CD14-positive monocyte (primary cell): Measurements from ENCODE around the gene CSMD2. TPM values are rescaled to one million over a fixed set of nuclear protein-coding genes. Genes with fewer than 3 reads are reported as not detected.

Experiments used
- DNase-seq, 3 donors: peaks; one replicate each; pipeline ENCODE4 v3.0.0-alpha.2; 2011 to 2022
- H2AFZ ChIP-seq: 2 replicates; pipeline ENCODE4 v1.6.0; 2012; ENCODE audit warnings: mild to moderate bottlenecking, low read depth, low read length, inconsistent platforms; ENCODE audit not compliant: insufficient read depth, poor library complexity, severe bottlenecking
- H3K27ac ChIP-seq, 2 donors: 1 replicate in 1 of 2; 2 replicates in 1 of 2; pipeline ENCODE4 v1.5.1; 2012 to 2013; ENCODE audit warnings: low read length in 2 of 2, control low read depth in 1 of 2, inconsistent platforms in 1 of 2, low read depth in 1 of 2, mild to moderate bottlenecking in 1 of 2
- H3K27me3 ChIP-seq, 2 donors: one replicate each; pipeline versions ENCODE4 v1.6.0 to v1.6.1; 2011 to 2013; ENCODE audit warnings: low read length in 2 of 2; ENCODE audit not compliant: control insufficient read depth in 2 of 2, insufficient read depth in 2 of 2
- H3K36me3 ChIP-seq, 2 donors: replicated peaks in 1 of 2; 1 replicate in 1 of 2; 2 replicates in 1 of 2; pipeline versions ENCODE4 v1.5.1 to v1.6.1; 2012 to 2013; ENCODE audit warnings: low read length in 2 of 2, control low read depth in 1 of 2, inconsistent platforms in 1 of 2, mild to moderate bottlenecking in 1 of 2; ENCODE audit not compliant: insufficient read depth in 2 of 2, control insufficient read depth in 1 of 2
- H3K4me1 ChIP-seq, 2 donors: 1 replicate in 1 of 2; 2 replicates in 1 of 2; pipeline versions ENCODE4 v1.5.1 to v1.6.1; 2012 to 2013; ENCODE audit warnings: low read length in 2 of 2, control low read depth in 1 of 2, inconsistent platforms in 1 of 2, mild to moderate bottlenecking in 1 of 2, moderate library complexity in 1 of 2; ENCODE audit not compliant: insufficient read depth in 2 of 2, control insufficient read depth in 1 of 2
- H3K4me2 ChIP-seq: replicated peaks from 2 replicates; pipeline ENCODE3; 2012; ENCODE audit warnings: low read length, moderate library complexity, mild to moderate bottlenecking; ENCODE audit not compliant: poor library complexity, severe bottlenecking; ENCODE audit errors: extremely low read depth
- H3K4me3 ChIP-seq, 3 experiments: fragments of 200-600 bp in 1 of 3; sonication (generic) in 1 of 3; replicated peaks in 1 of 3; 1 replicate in 2 of 3; 2 replicates in 1 of 3; pipeline ENCODE4 v1.5.1; 2011 to 2013; ENCODE audit warnings: low read length in 3 of 3, mild to moderate bottlenecking in 3 of 3, control low read depth in 2 of 3, low read depth in 2 of 3, inconsistent platforms in 1 of 3, moderate library complexity in 1 of 3
- H3K79me2 ChIP-seq: 2 replicates; pipeline ENCODE4 v1.6.0; 2012; ENCODE audit warnings: mild to moderate bottlenecking, control low read depth, inconsistent platforms, low read length, moderate library complexity; ENCODE audit not compliant: insufficient read depth
- H3K9ac ChIP-seq: 2 replicates; pipeline ENCODE4 v1.6.0; 2017; ENCODE audit warnings: low read length, mild to moderate bottlenecking; ENCODE audit not compliant: insufficient read depth, poor library complexity, severe bottlenecking
- H3K9me3 ChIP-seq, 2 donors: replicated peaks in 1 of 2; 1 replicate in 1 of 2; 2 replicates in 1 of 2; pipeline versions ENCODE4 v1.5.1 to v1.6.1; 2012 to 2013; ENCODE audit warnings: low read length in 2 of 2, control low read depth in 1 of 2; ENCODE audit not compliant: control insufficient read depth in 1 of 2, insufficient read depth in 1 of 2
- H4K20me1 ChIP-seq: 2 replicates; pipeline ENCODE4 v1.6.0; 2012; ENCODE audit warnings: mild to moderate bottlenecking, low read length, control low read depth, moderate library complexity; ENCODE audit not compliant: insufficient read depth
- H3K27ac Mint-ChIP-seq, 7 donors: one replicate each; pipeline ENCODE4 v1.8.0; 2020; ENCODE audit warnings: mild to moderate bottlenecking in 7 of 7, mixed read lengths in 7 of 7, moderate library complexity in 6 of 7, inconsistent platforms in 2 of 7
- H3K27me3 Mint-ChIP-seq, 3 donors: one replicate each; pipeline ENCODE4 v1.8.0; 2021 to 2022; ENCODE audit warnings: low read depth in 3 of 3, mild to moderate bottlenecking in 3 of 3, mixed read lengths in 3 of 3, moderate library complexity in 3 of 3, inconsistent platforms in 1 of 3
- H3K36me3 Mint-ChIP-seq, 2 donors: one replicate each; pipeline ENCODE4 v1.8.0; 2020; ENCODE audit warnings: mixed read lengths in 2 of 2, inconsistent platforms in 1 of 2, mild to moderate bottlenecking in 1 of 2
- H3K4me1 Mint-ChIP-seq: one replicate; pipeline ENCODE4 v1.8.0; 2020; ENCODE audit warnings: mild to moderate bottlenecking, mixed read lengths
- H3K4me3 Mint-ChIP-seq, 2 donors: one replicate each; pipeline ENCODE4 v1.8.0; 2020; ENCODE audit warnings: mild to moderate bottlenecking in 2 of 2, mixed read lengths in 2 of 2, moderate library complexity in 1 of 2
- H3K9me3 Mint-ChIP-seq, 7 donors: one replicate each; pipeline ENCODE4 v1.8.0; 2020 to 2022; ENCODE audit warnings: mixed read lengths in 7 of 7, mild to moderate bottlenecking in 6 of 7, moderate library complexity in 6 of 7, inconsistent platforms in 2 of 7
- CTCF ChIP-seq: fragments of 200-600 bp; IDR thresholded peaks from one replicate; pipeline ENCODE4 v1.8.0; 2022; ENCODE audit warnings: antibody characterized with exemption, mild to moderate bottlenecking
- WGBS: methylation state at CpG from one replicate; pipeline ENCODE4 v1.1.5; 2013; ENCODE audit warnings: missing lambda C conversion rate; ENCODE audit not compliant: insufficient coverage; 5-methylcytosine and 5-hydroxymethylcytosine counted together
- intact Hi-C, 2 donors: fragments of 100-400 bp; cut with micrococcal nuclease; formaldehyde crosslinking; loops; one replicate each; pipeline versions ENCODE4 v1.15.0 to v1.15.1; 2023
- polyA plus RNA-seq, 3 donors: library from polyadenylated mRNA; depleted of rRNA in 1 of 3; unstranded in 2 of 3; stranded (reverse) in 1 of 3; fragments of 300-500 nt in 2 of 3; fragments of >200 nt in 1 of 3; fragmentation: Illumina TruSeq in 2 of 3; gene quantifications; 1 replicate in 2 of 3; 2 replicates in 1 of 3; pipeline ENCODE4 v1.2.3, GENCODE V29; 2012 to 2021

CSMD2 gene
- polyA plus RNA-seq, 3 donors: 0.04 TPM; not detected in 2

GRCh38 chr1:33527934-33528333 lies 637.1 kb downstream of the CSMD2 start:
- Histone ChIP-seq H3K9ac (no peak overlapping the region), H3K4me2 (no peak overlapping the region), H4K20me1 (no peaks in the 10 kb centered on the region), H3K36me3 (no peaks in the 10 kb centered on the region), H3K27me3 (peaks cover 0 to 2% of the 10 kb centered on the region in 2 donors), H2AFZ (no peak overlapping the region), H3K27ac (no peak overlapping the region), H3K4me1 (no peaks in the 10 kb centered on the region), H3K9me3 (peaks cover 0 to 5% of the 10 kb centered on the region in 2 donors), H3K79me2 (no peaks in the 10 kb centered on the region), H3K4me3 (no peak overlapping the region)
- intact Hi-C loops: no loop called here
- Mint-ChIP-seq H3K36me3 (no peaks in the 10 kb centered on the region), H3K4me1 (no peaks in the 10 kb centered on the region), H3K27ac (no peak overlapping the region), H3K4me3 (no peak overlapping the region), H3K9me3 (peaks cover 0 to 10% (median 3%) of the 10 kb centered on the region in 7 donors), H3K27me3 (peaks cover 6 to 20% (median 9%) of the 10 kb centered on the region in 3 donors)
- no peak for TF ChIP-seq CTCF
- DNase-seq: no peak
- 100% methylated on average over 1 of the region's 4 CpGs for WGBS

GRCh38 chr1:33524586-33524985 lies 640.4 kb downstream of the CSMD2 start:
- Mint-ChIP-seq H3K27me3 (peaks cover 9 to 25% (median 14%) of the 10 kb centered on the region in 3 donors), H3K36me3 (no peaks in the 10 kb centered on the region), H3K9me3 (peaks cover 2 to 10% (median 3%) of the 10 kb centered on the region in 7 donors), H3K4me1 (no peaks in the 10 kb centered on the region), H3K27ac (no peak overlapping the region), H3K4me3 (no peak overlapping the region)
- intact Hi-C loops: no loop called here
- Histone ChIP-seq H3K9me3 (peaks cover 0 to 5% of the 10 kb centered on the region in 2 donors), H3K27ac (no peak overlapping the region), H2AFZ (no peak overlapping the region), H3K79me2 (no peaks in the 10 kb centered on the region), H3K4me3 (no peak overlapping the region), H3K9ac (no peak overlapping the region), H3K27me3 (no peaks in the 10 kb centered on the region), H4K20me1 (no peaks in the 10 kb centered on the region), H3K4me1 (no peaks in the 10 kb centered on the region), H3K36me3 (no peaks in the 10 kb centered on the region), H3K4me2 (no peak overlapping the region)
- no peak for DNase-seq
- WGBS: 65% methylated on average over 3 of the region's 3 CpGs
- no peak for TF ChIP-seq CTCF
